ENCODE measurements around the gene LRRC8C. TPM values are rescaled to one million over a fixed set of nuclear protein-coding genes. Genes with fewer than 3 reads are reported as not detected.

Gene LRRC8C
- total RNA-seq, 1 donor from 2014 or later: 22.9 TPM

DNA sequence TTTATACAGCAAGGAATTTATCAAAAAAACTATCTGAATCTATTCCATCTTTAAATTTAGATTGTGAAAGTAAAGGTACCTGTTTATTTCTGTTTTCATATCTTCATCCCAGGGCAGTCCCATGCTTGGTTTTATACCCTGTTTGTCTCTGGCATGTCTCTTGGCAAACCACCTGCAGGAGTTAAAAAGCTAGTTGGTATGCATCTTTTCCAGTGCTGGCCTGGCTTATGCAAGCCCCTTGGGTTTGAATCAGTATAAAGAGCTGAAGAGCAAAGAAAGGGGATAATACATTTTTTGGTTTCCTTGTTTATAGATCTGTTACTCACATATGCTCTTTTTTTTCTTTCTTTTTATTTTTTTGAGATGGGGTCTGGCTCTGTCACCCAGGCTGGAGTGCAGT, 37.8 kb downstream of the LRRC8C start:
- DNase-seq (ENCODE audit: low spot score): no peak

DNA sequence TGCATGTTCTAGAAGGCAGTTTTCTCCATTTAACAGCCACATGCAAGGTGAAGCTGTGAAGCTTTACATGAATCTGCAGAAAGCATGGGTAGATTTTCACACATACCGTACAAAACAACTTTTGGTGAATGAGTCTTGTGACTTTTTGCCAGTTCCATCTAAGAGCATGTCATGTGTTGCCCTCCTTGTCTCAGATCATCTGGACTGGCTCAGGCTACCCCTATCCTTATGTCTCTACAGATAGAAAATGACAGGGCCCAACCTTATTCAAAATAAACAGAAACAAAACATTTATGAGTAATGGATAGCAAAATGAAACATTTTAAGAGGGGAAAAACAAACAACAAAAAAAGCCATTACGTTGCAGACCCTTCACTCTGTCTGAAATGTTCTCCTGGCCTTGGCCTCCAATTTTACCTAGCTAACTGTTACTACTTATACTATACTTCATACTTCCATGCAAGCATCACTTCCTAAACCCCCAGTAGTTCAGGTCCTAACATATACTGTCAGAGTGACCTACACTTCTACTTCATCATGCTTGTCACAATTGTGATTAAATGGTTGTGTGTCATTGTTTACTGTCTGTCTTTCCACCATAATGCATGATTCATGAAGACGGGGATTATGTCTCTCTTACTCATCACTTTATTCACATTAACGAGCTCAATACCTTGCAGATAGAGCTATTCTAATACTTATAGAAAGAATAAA, 39.0 kb downstream of the LRRC8C start:
- DNase-seq (ENCODE audit: low spot score): no peak

DNA sequence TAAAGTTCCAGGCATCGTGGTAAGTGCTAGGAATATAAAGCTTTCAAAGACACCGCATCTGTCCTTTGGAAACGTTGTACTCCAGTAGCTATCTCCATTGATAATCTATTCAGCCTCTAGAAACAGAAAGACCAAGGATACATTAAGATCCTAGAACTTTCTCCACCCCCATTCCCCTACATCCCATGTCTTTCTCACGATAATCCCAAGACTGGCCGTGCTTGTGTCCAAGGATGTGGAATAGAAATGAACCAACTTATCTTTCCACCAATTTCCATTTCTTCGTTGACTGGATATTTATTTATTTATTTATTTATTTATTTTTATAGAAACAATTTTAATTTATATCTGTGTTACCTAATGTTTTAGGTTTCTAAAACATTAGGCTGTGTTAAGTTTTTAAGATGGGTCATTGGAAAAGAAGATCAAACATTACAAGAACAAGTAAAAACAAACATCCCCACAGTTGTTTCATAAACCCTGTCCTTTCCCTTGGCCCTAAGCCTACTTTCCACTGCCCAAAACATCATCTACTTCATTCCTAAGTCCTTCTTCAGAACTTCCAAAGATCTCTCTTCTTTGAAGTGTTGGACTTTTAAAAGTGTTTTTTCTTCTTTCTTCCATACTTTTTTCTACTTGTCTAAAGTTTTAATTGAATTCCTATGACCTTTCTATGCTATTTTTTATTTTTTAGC, 39.7 kb downstream of the LRRC8C start:
- no peak for DNase-seq (ENCODE audit: low spot score)

- no peak for DNase-seq (ENCODE audit: low spot score)
These were observed 40.3 kb downstream of the LRRC8C start for GRCh38 chr1:89673251-89673650.

DNA sequence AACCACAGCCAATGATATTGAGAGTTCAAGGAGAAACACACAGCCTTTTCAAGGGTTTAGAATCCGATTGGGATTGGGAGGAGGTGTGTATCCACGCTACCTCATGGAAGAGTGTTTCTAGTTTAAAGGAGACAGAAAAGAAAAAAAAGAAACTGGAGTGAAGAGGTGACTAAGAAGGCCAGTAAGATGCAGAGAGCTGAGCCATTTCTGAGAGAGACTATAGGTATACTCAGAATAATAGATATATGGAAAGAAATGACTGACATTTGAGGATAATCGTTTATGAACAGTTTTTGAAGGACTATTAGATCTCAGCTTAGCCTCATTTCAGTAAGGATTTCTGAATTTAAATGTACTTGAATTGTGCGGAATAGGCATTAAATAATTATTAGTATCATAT, 42.8 kb downstream of the LRRC8C start:
- DNase-seq (ENCODE audit: low spot score): no peak

GRCh38 chr1:89681045-89681729, 48.3 kb downstream of the LRRC8C start:
- DNase-seq (ENCODE audit: low spot score): no peak

DNA sequence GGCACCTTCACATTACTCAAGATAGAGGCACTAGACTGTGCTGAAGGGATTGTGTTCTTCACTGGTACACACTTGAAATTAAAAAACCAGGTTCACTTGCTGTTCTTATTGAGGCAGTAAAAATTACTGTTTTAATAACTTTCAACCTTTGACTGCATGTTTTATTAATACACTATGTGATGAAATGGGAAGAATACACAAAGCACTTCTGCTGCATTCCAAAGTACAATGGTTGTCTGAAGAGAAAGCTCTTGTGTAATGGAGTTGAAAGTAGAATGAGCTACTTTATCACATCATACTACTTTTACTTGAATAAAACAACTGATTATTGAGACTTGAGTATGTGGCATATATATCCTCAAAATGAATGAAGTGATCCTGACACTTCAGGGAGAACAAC, 49.7 kb downstream of the LRRC8C start:
- no peak for DNase-seq (ENCODE audit: low spot score)

GRCh38 chr1:89685461-89685860, 52.5 kb downstream of the LRRC8C start:
- no peak for DNase-seq (ENCODE audit: low spot score)

DNA sequence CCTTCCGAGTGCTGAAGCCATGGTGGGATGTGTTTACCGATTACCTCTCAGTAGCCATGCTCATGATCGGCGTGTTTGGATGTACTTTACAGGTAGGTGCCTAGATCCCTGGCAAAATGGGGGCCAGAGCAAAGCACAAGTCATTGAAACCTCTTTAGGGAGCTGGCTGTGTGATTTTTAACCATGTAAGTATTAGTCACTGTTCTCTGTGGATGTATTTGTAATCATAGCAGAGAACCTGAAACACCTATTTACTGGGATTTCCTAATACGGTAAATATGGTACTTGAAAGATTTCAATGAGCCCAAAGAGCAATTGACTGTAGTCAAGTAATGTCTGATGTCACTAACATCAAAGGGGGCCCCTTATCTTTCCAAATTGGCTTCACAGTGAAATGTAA, 53.6 kb downstream of the LRRC8C start:
- DNase-seq (ENCODE audit: low spot score): no peak

GRCh38 chr1:89687254-89687653, 54.3 kb downstream of the LRRC8C start:
- DNase-seq (ENCODE audit: low spot score): no peak

- no peak for DNase-seq (ENCODE audit: low spot score)
These were observed 55.7 kb downstream of the LRRC8C start for GRCh38 chr1:89688607-89689006.

DNA sequence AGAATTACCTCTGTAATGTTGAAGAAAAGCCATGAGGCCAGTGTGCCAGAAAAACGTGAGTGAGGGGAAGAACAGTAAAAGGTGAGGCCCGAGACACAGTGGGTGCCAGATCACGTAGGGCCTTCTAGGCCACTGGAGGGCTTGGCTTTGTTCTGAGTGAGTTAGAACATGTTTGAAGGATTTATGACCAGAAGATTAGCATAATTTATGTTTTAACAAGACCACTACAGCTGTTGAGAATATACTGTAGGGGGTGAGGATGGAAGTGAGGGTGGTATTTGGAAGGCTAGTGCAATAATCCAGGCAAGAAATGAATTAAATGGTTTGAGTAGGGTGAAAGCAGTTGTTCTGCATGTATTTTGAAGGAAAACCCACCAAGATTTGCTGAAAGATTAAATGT, 56.3 kb downstream of the LRRC8C start:
- no peak for DNase-seq (ENCODE audit: low spot score)

DNA sequence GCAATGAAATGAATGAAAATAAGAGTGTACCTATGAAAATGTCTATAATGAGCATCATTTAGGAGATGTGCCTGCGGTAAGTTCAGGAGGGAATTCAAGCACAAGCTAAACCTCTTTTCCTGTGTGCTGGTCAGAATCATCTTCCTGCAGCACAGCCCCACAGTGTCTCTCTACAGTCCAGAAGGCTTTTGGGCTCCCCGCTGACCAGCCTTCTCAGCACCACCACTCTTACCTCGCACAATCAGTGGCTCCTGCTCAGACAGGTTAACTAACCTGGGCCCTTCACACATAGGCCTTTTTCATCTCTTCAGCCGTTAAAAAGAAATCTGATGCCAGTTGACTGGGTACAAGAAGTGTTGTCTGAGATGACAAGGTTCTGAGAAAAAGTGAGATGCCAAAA, 57.7 kb downstream of the LRRC8C start:
- DNase-seq (ENCODE audit: low spot score): no peak

- no peak for DNase-seq (ENCODE audit: low spot score)
These were observed 59.9 kb downstream of the LRRC8C start for GRCh38 chr1:89692601-89693521.

- DNase-seq (ENCODE audit: low spot score): no peak
These were observed 62.9 kb downstream of the LRRC8C start for GRCh38 chr1:89695847-89696246.

- no peak for DNase-seq (ENCODE audit: low spot score)
These were observed 64.5 kb downstream of the LRRC8C start for GRCh38 chr1:89697383-89697782.

DNA sequence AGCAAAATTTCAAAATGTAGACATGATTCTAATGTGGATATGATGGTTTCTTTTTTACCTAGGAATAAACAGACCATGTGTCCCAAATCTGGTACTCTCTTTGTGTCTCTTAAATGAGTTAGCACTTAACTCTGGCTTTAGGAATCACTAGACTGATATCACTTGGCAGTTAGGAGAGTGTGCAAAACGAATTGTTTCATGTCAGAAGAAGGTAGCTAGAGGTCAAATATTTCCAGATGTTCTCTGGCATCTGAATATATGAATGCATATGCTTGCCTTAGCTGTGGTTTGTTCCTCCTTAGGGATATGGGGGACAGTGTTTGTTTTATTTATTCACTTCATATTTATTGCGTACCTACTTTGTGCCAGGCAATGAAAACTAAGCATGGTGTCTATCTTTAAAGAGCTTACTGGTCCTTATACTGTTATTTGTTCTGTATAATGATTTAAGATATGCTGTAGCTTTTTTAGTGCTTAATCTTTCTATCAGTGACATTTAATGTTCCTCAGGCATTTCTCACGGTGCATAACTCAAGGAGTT, 65.2 kb downstream of the LRRC8C start:
- DNase-seq (ENCODE audit: low spot score): no peak

- DNase-seq (ENCODE audit: low spot score): no peak
These were observed 65.7 kb downstream of the LRRC8C start for GRCh38 chr1:89698624-89699023.

DNA sequence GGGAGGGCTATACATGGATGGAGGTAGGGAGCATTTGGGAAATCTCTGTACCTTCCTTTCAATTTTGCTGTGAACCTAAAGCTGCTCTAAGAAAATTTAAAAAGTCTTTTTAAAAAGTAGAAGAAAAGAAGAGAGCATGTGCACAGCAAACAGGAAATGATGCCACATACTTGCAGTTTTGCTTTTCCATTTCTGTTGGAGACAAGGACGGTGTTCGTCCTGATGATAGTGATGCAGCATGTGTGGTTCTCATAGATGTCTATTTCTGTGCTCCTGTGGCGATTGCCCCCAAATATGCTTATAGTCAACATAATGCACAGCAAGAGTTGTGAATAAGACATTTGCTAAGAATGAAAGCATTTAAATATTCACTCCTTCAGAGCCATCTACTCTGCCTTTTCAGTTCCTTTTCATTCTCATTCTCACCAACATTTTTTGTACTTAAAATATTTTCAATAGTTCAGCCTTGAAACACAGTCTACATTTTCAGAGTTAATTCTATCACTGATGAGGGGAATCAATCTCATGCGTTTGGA, 66.6 kb downstream of the LRRC8C start:
- DNase-seq (ENCODE audit: low spot score): no peak

GRCh38 chr1:89701746-89702241, 68.9 kb downstream of the LRRC8C start:
- no peak for DNase-seq (ENCODE audit: low spot score)

Data from mesenteric fat pad (tissue), 1 donor.